Stimulated activated CD4-positive, alpha-beta T cell treated with anti-CD3 and anti-CD28 coated beads, Interleukin-12 subunit alpha, Interleukin-12 subunit beta, amount 100 ng/mL, for 48 hours (primary cell): ENCODE data around the gene ZNF214.

Experiments
- DNase-seq, 3 donors: peaks; one replicate each; pipeline ENCODE4 v3.0.0-alpha.2; 2020; ENCODE audit warnings: low read depth in 2 of 3, low spot score in 1 of 3

The ZNF214 gene

GRCh38 chr11:7020183-7020917 lies at the start of gene ZNF214, which contains the start of gene NLRP14:
Gene ZNF214 (minus strand): TSS chr11:7020346. CDS start chr11:7002835, 17,511 bp downstream.
Gene NLRP14 (plus strand): TSS chr11:7020479. CDS start chr11:7038587, 18,108 bp downstream.
- no peak for DNase-seq

GRCh38 chr11:7062534-7062933 lies 42.4 kb upstream of the ZNF214 start:
- DNase-seq: no peak

- no peak for DNase-seq
Measured at GRCh38 chr11:7060868-7061267, 40.7 kb upstream of the ZNF214 start.

- no peak for DNase-seq
Measured at GRCh38 chr11:7057641-7058040, 37.5 kb upstream of the ZNF214 start.

- DNase-seq: no peak
Measured at GRCh38 chr11:7056828-7057513, 36.8 kb upstream of the ZNF214 start.

GRCh38 chr11:7050191-7050590 lies 30.0 kb upstream of the ZNF214 start:
- no peak for DNase-seq

- DNase-seq: no peak
Measured at GRCh38 chr11:7046474-7047175, 26.5 kb upstream of the ZNF214 start.

- no peak for DNase-seq
Measured at GRCh38 chr11:7034019-7034418, 13.9 kb upstream of the ZNF214 start.

GRCh38 chr11:7032692-7033091 lies 12.5 kb upstream of the ZNF214 start:
- DNase-seq: no peak

- no peak for DNase-seq
Measured at GRCh38 chr11:7031471-7031871, 11.3 kb upstream of the ZNF214 start.

- no peak for DNase-seq
Measured at GRCh38 chr11:7030836-7031235, 10.7 kb upstream of the ZNF214 start.

- no peak for DNase-seq
Measured at GRCh38 chr11:7028141-7028540, 8.0 kb upstream of the ZNF214 start.

- DNase-seq: no peak
Measured at GRCh38 chr11:7021318-7021717, 1.2 kb upstream of the ZNF214 start.

GRCh38 chr11:7019500-7020182 lies 505 bp downstream of the ZNF214 start:
- no peak for DNase-seq

GRCh38 chr11:7016011-7016410 lies 4.1 kb downstream of the ZNF214 start:
- no peak for DNase-seq

- no peak for DNase-seq
Measured at GRCh38 chr11:7014118-7014517, 6.0 kb downstream of the ZNF214 start.

GRCh38 chr11:7004482-7004881 lies 15.7 kb downstream of the ZNF214 start:
- DNase-seq: no peak

- DNase-seq: no peak
Measured at GRCh38 chr11:6995703-6996102, 24.4 kb downstream of the ZNF214 start.

- DNase-seq: no peak
Measured at GRCh38 chr11:6992457-6993417, 27.4 kb downstream of the ZNF214 start.

- no peak for DNase-seq
Measured at GRCh38 chr11:6992026-6992425, 28.1 kb downstream of the ZNF214 start.
